Measurements from ENCODE around the gene SERPINA9.

- TF ChIP-seq GATA2 (IDR thresholded peaks at IDR 0.05; ENCODE audit: low read depth, low read length) (no peak), GATA3 (IDR thresholded peaks at IDR 0.05; ENCODE audit: low read depth, low read length) (no peak)
Observed at GRCh38 chr14:94471045-94471444, 5.0 kb downstream of the SERPINA9 start.

Data from SH-SY5Y (cell line).